A673 (cell line): Measurements from ENCODE around the gene STAB2. TPM values are rescaled to one million over a fixed set of nuclear protein-coding genes. Genes with fewer than 3 reads are reported as not detected.

Experiments used
- BruUV-seq: library from RNA; stranded (reverse); fragments of 400-500 nt; replicated peaks from 2 replicates; lab custom pipeline; 2021; lab: Mats Ljungman, UMichigan
- CTCF ChIA-PET: fragments of 300-600 bp; sonication (Branson Sonifier 250); formaldehyde crosslinking; loops from one replicate; lab custom pipeline; 2022; ENCODE audit warnings: antibody characterized with exemption; lab: Charles Lee
- POLR2A ChIA-PET: fragments of 300-600 bp; sonication (Branson Sonifier 250); formaldehyde crosslinking; loops from one replicate; lab custom pipeline; 2022; ENCODE audit warnings: antibody characterized with exemption; ENCODE audit not compliant: low non-redundant PET; lab: Charles Lee
- DNase-seq: peaks from one replicate; pipeline ENCODE4 v3.0.0-alpha.2; 2015; ENCODE audit warnings: low spot score
- H3K27ac ChIP-seq: fragments of 200-600 bp; sonication (generic); 2 replicates; pipeline ENCODE4 v1.5.1; 2016; ENCODE audit warnings: mixed run types, low read depth, mild to moderate bottlenecking, mixed read lengths, antibody characterized with exemption, low read length; ENCODE audit not compliant: poor library complexity, severe bottlenecking
- H3K27me3 ChIP-seq: fragments of 200-600 bp; sonication (generic); replicated peaks from 2 replicates; pipeline ENCODE4 v1.6.1; 2017; ENCODE audit warnings: mixed run types, low read depth, mild to moderate bottlenecking, mixed read lengths, antibody characterized with exemption, low read length; ENCODE audit not compliant: insufficient read depth, poor library complexity
- H3K36me3 ChIP-seq: fragments of 200-600 bp; sonication (generic); 2 replicates; pipeline ENCODE4 v1.6.1; 2016; ENCODE audit warnings: mixed run types, mild to moderate bottlenecking, mixed read lengths, antibody characterized with exemption, low read length; ENCODE audit not compliant: insufficient read depth, poor library complexity, severe bottlenecking
- H3K4me1 ChIP-seq: fragments of 200-600 bp; sonication (generic); 2 replicates; pipeline ENCODE4 v1.6.1; 2017; ENCODE audit warnings: mixed run types, mild to moderate bottlenecking, mixed read lengths, antibody characterized with exemption, low read length; ENCODE audit not compliant: insufficient read depth, poor library complexity, severe bottlenecking
- H3K4me3 ChIP-seq: fragments of 200-600 bp; sonication (generic); 2 replicates; pipeline ENCODE4 v1.5.1; 2016; ENCODE audit warnings: low read depth, mixed run types, mild to moderate bottlenecking, mixed read lengths, low read length; ENCODE audit not compliant: poor library complexity, severe bottlenecking
- H3K9me3 ChIP-seq: fragments of 200-600 bp; sonication (generic); 2 replicates; pipeline ENCODE4 v1.6.1; 2016; ENCODE audit warnings: mixed run types, low read depth, mild to moderate bottlenecking, mixed read lengths, antibody characterized with exemption, low read length; ENCODE audit not compliant: poor library complexity, severe bottlenecking
- EZH2 ChIP-seq: fragments of 200-600 bp; sonication (generic); IDR thresholded peaks from 2 replicates; pipeline ENCODE4 v1.6.1; 2017; ENCODE audit warnings: borderline replicate concordance, low read depth, mild to moderate bottlenecking, mixed read lengths, antibody characterized with exemption, low read length; ENCODE audit not compliant: poor library complexity, severe bottlenecking
- intact Hi-C: fragments of 100-400 bp; cut with micrococcal nuclease; formaldehyde crosslinking; loops from one replicate; pipeline ENCODE4 v1.10.0; 2022; ENCODE audit not compliant: unreplicated experiment
- total RNA-seq: library from RNA; stranded (reverse); gene quantifications from 2 replicates; pipeline ENCODE4 v1.2.3, GENCODE V29; 2021
- TF ChIP-seq, protein P1 (sequence below): fragments of 300-800, 200-600 bp; sonication (generic); conservative IDR thresholded peaks from 2 replicates; pipeline ENCODE4 v1.5.1; 2017; ENCODE audit warnings: low read depth, mild to moderate bottlenecking, antibody characterized with exemption, low read length, moderate library complexity, mixed read lengths

The STAB2 gene
- total RNA-seq, 1 experiment from 2014 or later = not detected

DNA sequence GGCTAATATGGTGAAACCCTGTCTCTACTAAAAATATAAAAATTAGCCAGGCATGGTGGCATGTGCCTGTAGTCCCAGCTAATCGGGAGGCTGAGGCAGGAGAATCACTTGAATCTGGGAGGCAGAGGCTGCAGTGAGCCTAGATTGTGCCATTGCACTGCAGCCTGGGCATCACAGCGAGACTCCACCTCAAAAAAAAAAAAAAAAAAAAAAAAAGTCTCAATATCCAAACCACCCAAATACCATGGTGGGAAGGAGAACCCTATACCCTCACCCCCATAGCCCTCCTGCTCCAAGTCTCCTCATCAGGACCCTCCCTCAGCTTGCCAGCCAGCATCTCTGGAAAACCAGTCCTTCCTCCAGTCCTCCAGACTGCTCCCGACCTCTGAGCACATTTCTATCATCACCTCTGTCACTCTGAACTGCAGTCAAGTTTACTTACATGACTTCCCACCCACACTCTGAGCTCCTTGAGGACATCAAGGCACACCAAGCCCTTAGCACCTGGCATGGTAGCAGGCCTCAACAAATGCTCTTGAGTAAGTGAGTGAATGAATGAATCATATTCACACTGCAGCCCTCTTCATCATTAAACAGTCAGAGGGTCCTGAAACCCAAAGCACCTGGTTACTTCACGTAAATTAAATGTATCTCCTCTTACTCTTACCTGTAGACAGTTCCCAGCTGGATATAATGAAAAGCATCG is 218.7 kb downstream of the STAB2 start:
- DNase-seq = no peak
- Histone ChIP-seq H3K4me3 (no peak overlapping the region), H3K27ac (no peak overlapping the region), H3K4me1 (peaks cover 16% of the 10 kb centered on the region), H3K27me3 (no peaks in the 10 kb centered on the region), H3K9me3 (no peaks in the 10 kb centered on the region), H3K36me3 (no peaks in the 10 kb centered on the region)
- CTCF ChIA-PET = no interaction called here
- no peak for TF ChIP-seq EZH2
- TF ChIP-seq, protein P1, sequence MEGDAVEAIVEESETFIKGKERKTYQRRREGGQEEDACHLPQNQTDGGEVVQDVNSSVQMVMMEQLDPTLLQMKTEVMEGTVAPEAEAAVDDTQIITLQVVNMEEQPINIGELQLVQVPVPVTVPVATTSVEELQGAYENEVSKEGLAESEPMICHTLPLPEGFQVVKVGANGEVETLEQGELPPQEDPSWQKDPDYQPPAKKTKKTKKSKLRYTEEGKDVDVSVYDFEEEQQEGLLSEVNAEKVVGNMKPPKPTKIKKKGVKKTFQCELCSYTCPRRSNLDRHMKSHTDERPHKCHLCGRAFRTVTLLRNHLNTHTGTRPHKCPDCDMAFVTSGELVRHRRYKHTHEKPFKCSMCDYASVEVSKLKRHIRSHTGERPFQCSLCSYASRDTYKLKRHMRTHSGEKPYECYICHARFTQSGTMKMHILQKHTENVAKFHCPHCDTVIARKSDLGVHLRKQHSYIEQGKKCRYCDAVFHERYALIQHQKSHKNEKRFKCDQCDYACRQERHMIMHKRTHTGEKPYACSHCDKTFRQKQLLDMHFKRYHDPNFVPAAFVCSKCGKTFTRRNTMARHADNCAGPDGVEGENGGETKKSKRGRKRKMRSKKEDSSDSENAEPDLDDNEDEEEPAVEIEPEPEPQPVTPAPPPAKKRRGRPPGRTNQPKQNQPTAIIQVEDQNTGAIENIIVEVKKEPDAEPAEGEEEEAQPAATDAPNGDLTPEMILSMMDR = no peak
- intact Hi-C loops = no loop called here
- POLR2A ChIA-PET = no interaction called here
- no TSS peak for BruUV-seq

DNA sequence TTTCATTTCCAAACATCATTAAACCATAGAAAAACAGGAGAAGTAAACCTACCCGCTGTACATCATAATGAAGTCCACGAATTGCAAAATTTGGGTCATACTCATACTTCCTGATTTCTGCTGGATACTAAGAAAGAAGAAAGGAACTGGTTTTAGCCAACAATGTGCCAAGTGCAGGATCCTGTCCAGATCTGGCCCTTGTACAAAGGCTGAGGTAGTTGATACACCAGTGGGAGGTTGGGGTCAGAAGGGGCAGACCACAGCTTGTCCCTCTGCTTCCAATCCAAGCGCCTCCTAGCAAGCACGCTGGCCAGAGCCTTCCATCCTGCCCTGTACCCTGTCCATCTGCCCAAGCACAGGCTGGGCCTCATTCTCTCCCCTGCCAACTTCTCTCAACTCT is 219.7 kb downstream of the STAB2 start:
- no TSS peak for BruUV-seq
- H3K4me1 ChIP-seq = peaks cover 7% of the 10 kb centered on the region
- no peak for DNase-seq
- H3K27ac ChIP-seq = no peak overlapping the region
- TF ChIP-seq, protein P1 = no peak
- no peak for TF ChIP-seq EZH2
- intact Hi-C loops = no loop called here
- H3K27me3 ChIP-seq = no peaks in the 10 kb centered on the region
- no peaks in the 10 kb centered on the region for H3K9me3 ChIP-seq
- H3K4me3 ChIP-seq = no peak overlapping the region
- ChIA-PET POLR2A (no interaction called here), CTCF (no interaction called here)
- H3K36me3 ChIP-seq = no peaks in the 10 kb centered on the region

DNA sequence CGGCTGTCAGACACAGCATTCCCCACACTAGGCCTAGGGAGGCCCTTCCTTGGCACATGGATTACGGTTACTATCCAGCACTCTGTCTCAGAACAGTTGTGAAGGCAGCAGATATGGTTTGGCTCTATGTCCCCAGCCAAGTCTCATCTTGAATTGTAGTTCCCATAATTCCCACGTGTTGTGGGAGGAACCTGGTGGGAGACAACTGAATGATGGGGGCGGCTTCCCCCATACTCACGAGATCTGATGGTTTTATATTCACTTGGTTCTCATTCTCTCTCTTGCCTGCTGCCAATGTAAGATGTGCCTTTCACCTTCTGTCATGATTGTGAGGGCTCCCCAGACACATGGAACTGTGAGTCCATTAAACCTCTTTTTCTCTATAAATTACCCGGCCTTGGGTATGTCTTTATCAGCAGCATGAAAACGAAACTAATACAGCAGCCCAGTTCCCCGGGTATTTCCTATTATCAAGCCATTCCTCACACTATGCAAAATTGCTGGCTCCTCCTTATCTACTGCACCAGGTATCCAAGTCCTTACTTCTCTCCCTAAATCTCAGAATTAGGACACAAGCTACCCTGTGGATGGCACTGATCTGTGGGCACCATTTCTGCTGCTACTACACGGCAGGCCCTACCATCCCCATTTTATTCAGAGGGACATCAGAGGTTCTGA is 220.6 kb downstream of the STAB2 start:
- ChIA-PET CTCF (no interaction called here), POLR2A (no interaction called here)
- intact Hi-C loops = no loop called here
- Histone ChIP-seq H3K27me3 (no peaks in the 10 kb centered on the region), H3K27ac (no peak overlapping the region), H3K9me3 (no peaks in the 10 kb centered on the region), H3K36me3 (peaks cover 4% of the 10 kb centered on the region), H3K4me1 (peaks cover 5% of the 10 kb centered on the region), H3K4me3 (no peak overlapping the region)
- no peak for TF ChIP-seq EZH2
- TF ChIP-seq, protein P1 = no peak
- DNase-seq = no peak
- BruUV-seq = no TSS peak
